OCI-LY3 (cell line): ENCODE measurements around the gene LRPAP1.

Source experiments
- EZH2phosphoT487 ChIP-seq: fragments of 200-600 bp; shearing (Covaris generic); IDR thresholded peaks from 2 replicates; pipeline ENCODE4 v1.6.1; 2018; ENCODE audit warnings: antibody characterized with exemption, mixed run types, low read depth
- TF ChIP-seq, protein P1 (sequence below): fragments of 200-600, 300-600 bp; sonication (generic); IDR thresholded peaks from 2 replicates; pipeline ENCODE4 v1.5.1; 2014; ENCODE audit warnings: antibody characterized with exemption, low read length, low read depth

DNA sequence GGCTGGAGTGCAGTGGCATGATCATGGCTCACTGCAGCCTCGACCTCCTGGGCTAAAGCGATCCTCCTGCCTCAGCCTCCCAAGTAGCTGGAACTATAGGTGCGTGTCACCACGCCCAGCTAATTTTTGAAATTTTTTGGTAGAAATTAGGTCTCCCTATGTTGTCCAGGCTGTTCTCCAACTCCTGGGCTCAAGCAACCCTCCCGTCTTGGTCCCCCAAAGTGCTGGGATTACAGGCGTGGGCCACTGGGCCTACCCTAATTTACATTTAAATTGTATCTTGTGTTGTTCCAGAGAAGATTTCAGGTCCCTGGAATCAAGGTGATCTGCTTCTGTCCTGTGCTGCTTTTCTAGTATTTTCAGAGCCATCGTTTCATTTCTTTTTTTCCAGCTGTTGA, 1.2 kb upstream of the LRPAP1 start:
- TF ChIP-seq, protein P1, sequence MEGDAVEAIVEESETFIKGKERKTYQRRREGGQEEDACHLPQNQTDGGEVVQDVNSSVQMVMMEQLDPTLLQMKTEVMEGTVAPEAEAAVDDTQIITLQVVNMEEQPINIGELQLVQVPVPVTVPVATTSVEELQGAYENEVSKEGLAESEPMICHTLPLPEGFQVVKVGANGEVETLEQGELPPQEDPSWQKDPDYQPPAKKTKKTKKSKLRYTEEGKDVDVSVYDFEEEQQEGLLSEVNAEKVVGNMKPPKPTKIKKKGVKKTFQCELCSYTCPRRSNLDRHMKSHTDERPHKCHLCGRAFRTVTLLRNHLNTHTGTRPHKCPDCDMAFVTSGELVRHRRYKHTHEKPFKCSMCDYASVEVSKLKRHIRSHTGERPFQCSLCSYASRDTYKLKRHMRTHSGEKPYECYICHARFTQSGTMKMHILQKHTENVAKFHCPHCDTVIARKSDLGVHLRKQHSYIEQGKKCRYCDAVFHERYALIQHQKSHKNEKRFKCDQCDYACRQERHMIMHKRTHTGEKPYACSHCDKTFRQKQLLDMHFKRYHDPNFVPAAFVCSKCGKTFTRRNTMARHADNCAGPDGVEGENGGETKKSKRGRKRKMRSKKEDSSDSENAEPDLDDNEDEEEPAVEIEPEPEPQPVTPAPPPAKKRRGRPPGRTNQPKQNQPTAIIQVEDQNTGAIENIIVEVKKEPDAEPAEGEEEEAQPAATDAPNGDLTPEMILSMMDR, result no peak
- no peak for TF ChIP-seq EZH2phosphoT487
